Measurements from ENCODE around the gene LRRC75A.

- TF ChIP-seq SIN3A (IDR thresholded peaks at IDR 0.05; ENCODE audit: borderline replicate concordance, insufficient read depth, low read depth, low read length): no peak
- no peak for TF ChIP-seq CTCF (IDR thresholded peaks at IDR 0.05)
- no peak for TF ChIP-seq POLR2AphosphoS5 (IDR thresholded peaks at IDR 0.05; ENCODE audit: low read depth, low read length)
- TF ChIP-seq, protein P1, sequence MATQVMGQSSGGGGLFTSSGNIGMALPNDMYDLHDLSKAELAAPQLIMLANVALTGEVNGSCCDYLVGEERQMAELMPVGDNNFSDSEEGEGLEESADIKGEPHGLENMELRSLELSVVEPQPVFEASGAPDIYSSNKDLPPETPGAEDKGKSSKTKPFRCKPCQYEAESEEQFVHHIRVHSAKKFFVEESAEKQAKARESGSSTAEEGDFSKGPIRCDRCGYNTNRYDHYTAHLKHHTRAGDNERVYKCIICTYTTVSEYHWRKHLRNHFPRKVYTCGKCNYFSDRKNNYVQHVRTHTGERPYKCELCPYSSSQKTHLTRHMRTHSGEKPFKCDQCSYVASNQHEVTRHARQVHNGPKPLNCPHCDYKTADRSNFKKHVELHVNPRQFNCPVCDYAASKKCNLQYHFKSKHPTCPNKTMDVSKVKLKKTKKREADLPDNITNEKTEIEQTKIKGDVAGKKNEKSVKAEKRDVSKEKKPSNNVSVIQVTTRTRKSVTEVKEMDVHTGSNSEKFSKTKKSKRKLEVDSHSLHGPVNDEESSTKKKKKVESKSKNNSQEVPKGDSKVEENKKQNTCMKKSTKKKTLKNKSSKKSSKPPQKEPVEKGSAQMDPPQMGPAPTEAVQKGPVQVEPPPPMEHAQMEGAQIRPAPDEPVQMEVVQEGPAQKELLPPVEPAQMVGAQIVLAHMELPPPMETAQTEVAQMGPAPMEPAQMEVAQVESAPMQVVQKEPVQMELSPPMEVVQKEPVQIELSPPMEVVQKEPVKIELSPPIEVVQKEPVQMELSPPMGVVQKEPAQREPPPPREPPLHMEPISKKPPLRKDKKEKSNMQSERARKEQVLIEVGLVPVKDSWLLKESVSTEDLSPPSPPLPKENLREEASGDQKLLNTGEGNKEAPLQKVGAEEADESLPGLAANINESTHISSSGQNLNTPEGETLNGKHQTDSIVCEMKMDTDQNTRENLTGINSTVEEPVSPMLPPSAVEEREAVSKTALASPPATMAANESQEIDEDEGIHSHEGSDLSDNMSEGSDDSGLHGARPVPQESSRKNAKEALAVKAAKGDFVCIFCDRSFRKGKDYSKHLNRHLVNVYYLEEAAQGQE (IDR thresholded peaks at IDR 0.05; ENCODE audit: insufficient read depth in 1 of 2, low read depth in 2 of 2, low read length in 1 of 2): no peak
Observed at GRCh38 chr17:16493531-16494046, 1.6 kb upstream of the LRRC75A start.

Data from Panc1 (cell line).